HCT116 (cell line): ENCODE measurements around the gene GARIN5B. TPM values are rescaled to one million over a fixed set of nuclear protein-coding genes. Genes with fewer than 3 reads are reported as not detected.
A peak's percentile ranks its signal among the peaks of the same experiment; 100 is the strongest.

Source experiments
- ATAC-seq: fragments of 200-7000 bp; cut with Tn5 transposase; 2 replicates; pipeline ENCODE4 v1.9.1; 2020; ENCODE audit warnings: mild to moderate bottlenecking, moderate library complexity
- BruUV-seq: library from RNA; stranded (reverse); fragments of 400-500 nt; replicated peaks from 2 replicates; lab custom pipeline; 2021; lab: Mats Ljungman, UMichigan
- CTCF ChIA-PET: fragments of 300-600 bp; sonication (Branson Sonifier 250); formaldehyde crosslinking; loops from one replicate; lab custom pipeline; 2021; ENCODE audit warnings: antibody characterized with exemption; lab: Charles Lee
- POLR2A ChIA-PET: fragments of 300-600, 350-600 bp; sonication (Branson Sonifier 250); formaldehyde crosslinking; loops from one replicate; lab custom pipeline; 2021; ENCODE audit warnings: antibody characterized with exemption; lab: Charles Lee
- RAD21 ChIA-PET, 2 experiments: fragments of 300-600 bp; sonication (Branson Sonifier 250); formaldehyde crosslinking; loops; one replicate each; lab custom pipeline; 2023; ENCODE audit warnings: low total read pairs in 2 of 2; ENCODE audit not compliant: uncharacterized antibody in 2 of 2, unreplicated experiment in 2 of 2, low non-redundant PET in 1 of 2; lab: Charles Lee
- DNase-seq: peaks from one replicate; pipeline ENCODE4 v3.0.0-alpha.2; 2010; ENCODE audit warnings: low read depth, low spot score
- H2AFZ ChIP-seq: fragments of 200-600 bp; shearing (Covaris generic), sonication (generic); 2 replicates; pipeline ENCODE4 v1.6.1; 2017; ENCODE audit warnings: low read depth, mixed run types, mixed read lengths, antibody characterized with exemption, low read length; ENCODE audit not compliant: poor library complexity, severe bottlenecking
- H3K27ac ChIP-seq: 2 replicates; pipeline ENCODE4 v1.5.1; 2012; ENCODE audit warnings: low read depth, low read length
- H3K27me3 ChIP-seq: fragments of 200-600 bp; sonication (generic); 2 replicates; pipeline ENCODE4 v1.6.1; 2016; ENCODE audit warnings: mixed run types, low read length, mixed read lengths; ENCODE audit not compliant: insufficient read depth
- H3K36me3 ChIP-seq, 2 experiments: fragments of 200-500 bp in 1 of 2; fragments of 200-600 bp in 1 of 2; sonication (Bioruptor generic) in 1 of 2; sonication (generic) in 1 of 2; 2 replicates each; pipeline versions ENCODE4 v1.5.1 to v1.6.1; 2014 to 2016; ENCODE audit warnings: low read length in 2 of 2, inconsistent platforms in 1 of 2, mixed read lengths in 1 of 2, mixed run types in 1 of 2; ENCODE audit not compliant: insufficient read depth in 2 of 2, control insufficient read depth in 1 of 2
- H3K4me1 ChIP-seq, 2 experiments: fragments of 200-600 bp in 1 of 2; sonication (generic) in 1 of 2; 2 replicates each; pipeline versions ENCODE4 v1.5.1 to v1.6.1; 2012 to 2017; ENCODE audit warnings: low read length in 2 of 2, inconsistent platforms in 1 of 2, mild to moderate bottlenecking in 1 of 2, mixed read lengths in 1 of 2, mixed run types in 1 of 2, moderate library complexity in 1 of 2; ENCODE audit not compliant: insufficient read depth in 2 of 2, control insufficient read depth in 1 of 2
- H3K4me2 ChIP-seq: fragments of 200-600 bp; sonication (generic); 2 replicates; pipeline ENCODE4 v1.6.1; 2017; ENCODE audit warnings: mixed run types, low read length, mixed read lengths
- H3K4me3 ChIP-seq, 2 experiments: fragments of 200-600 bp in 1 of 2; sonication (generic) in 1 of 2; replicated peaks in 1 of 2; 2 replicates each; pipeline ENCODE4 v1.5.1; 2011 to 2016; ENCODE audit warnings: low read length in 2 of 2, control low read depth in 1 of 2, low read depth in 1 of 2, mild to moderate bottlenecking in 1 of 2, mixed read lengths in 1 of 2, mixed run types in 1 of 2
- H3K79me2 ChIP-seq: fragments of 200-600 bp; sonication (generic); 2 replicates; pipeline ENCODE4 v1.6.1; 2017; ENCODE audit warnings: mild to moderate bottlenecking, mixed run types, low read length, moderate library complexity, mixed read lengths; ENCODE audit not compliant: insufficient read depth
- H3K9ac ChIP-seq: fragments of 200-600 bp; sonication (generic); 2 replicates; pipeline ENCODE4 v1.6.1; 2016; ENCODE audit warnings: low read length, mixed read lengths
- H3K9me2 ChIP-seq: fragments of 200-600 bp; sonication (generic), shearing (Covaris generic); 2 replicates; pipeline ENCODE4 v1.6.1; 2017; ENCODE audit warnings: mixed run types, mild to moderate bottlenecking, moderate library complexity; ENCODE audit not compliant: insufficient read depth
- H3K9me3 ChIP-seq, 2 experiments: fragments of 200-500 bp in 1 of 2; fragments of 200-600 bp in 1 of 2; sonication (Bioruptor generic) in 1 of 2; sonication (generic) in 1 of 2; 2 replicates each; pipeline ENCODE4 v1.6.1; 2014 to 2017; ENCODE audit warnings: low read length in 2 of 2, mixed read lengths in 2 of 2, inconsistent platforms in 1 of 2, low read depth in 1 of 2, mild to moderate bottlenecking in 1 of 2, mixed run types in 1 of 2, moderate library complexity in 1 of 2; ENCODE audit not compliant: control insufficient read depth in 1 of 2, insufficient read depth in 1 of 2
- H4K20me1 ChIP-seq: fragments of 200-600 bp; sonication (generic), shearing (Covaris generic); 2 replicates; pipeline ENCODE4 v1.6.1; 2017; ENCODE audit warnings: mixed run types, mild to moderate bottlenecking, moderate library complexity; ENCODE audit not compliant: insufficient read depth
- ATF3 ChIP-seq: IDR thresholded peaks from 2 replicates; pipeline ENCODE4 v1.6.1; 2012
- CBX3 ChIP-seq: IDR thresholded peaks from 2 replicates; pipeline ENCODE4 v1.6.1; 2012; ENCODE audit warnings: low read depth
- CEBPB ChIP-seq: IDR thresholded peaks from 2 replicates; pipeline ENCODE4 v1.6.1; 2012; ENCODE audit warnings: low read depth
- CTCF ChIP-seq, 3 experiments: fragments of 200-600 bp in 1 of 3; sonication (generic) in 1 of 3; IDR thresholded peaks in 2 of 3; conservative IDR thresholded peaks in 1 of 3; 2 replicates each; pipeline ENCODE4 v1.5.1; 2012 to 2017; ENCODE audit warnings: low read depth in 2 of 3, low read length in 2 of 3, antibody characterized with exemption in 1 of 3, borderline replicate concordance in 1 of 3, control low read depth in 1 of 3, mild to moderate bottlenecking in 1 of 3, mixed read lengths in 1 of 3, mixed run types in 1 of 3, moderate library complexity in 1 of 3; ENCODE audit not compliant: insufficient read depth in 1 of 3
- EGR1 ChIP-seq: IDR thresholded peaks from 2 replicates; pipeline ENCODE4 v1.6.1; 2012; ENCODE audit warnings: low read depth
- ELF1 ChIP-seq: IDR thresholded peaks from 2 replicates; pipeline ENCODE4 v1.6.1; 2012; ENCODE audit warnings: low read depth, borderline replicate concordance
- EZH2 ChIP-seq: fragments of 200-600 bp; sonication (generic); IDR thresholded peaks from 2 replicates; pipeline ENCODE4 v1.6.1; 2017; ENCODE audit warnings: antibody characterized with exemption, mixed run types
- EZH2phosphoT487 ChIP-seq: fragments of 200-600 bp; IDR thresholded peaks from 2 replicates; pipeline ENCODE4 v1.6.1; 2018; ENCODE audit warnings: antibody characterized with exemption, borderline replicate concordance
- FOSL1 ChIP-seq: IDR thresholded peaks from 2 replicates; pipeline ENCODE4 v1.6.1; 2012; ENCODE audit warnings: low read depth
- JUND ChIP-seq: IDR thresholded peaks from 2 replicates; pipeline ENCODE4 v1.6.1; 2012
- POLR2A ChIP-seq: IDR thresholded peaks from 2 replicates; pipeline ENCODE4 v1.7.0; 2011; ENCODE audit warnings: borderline replicate concordance; ENCODE audit not compliant: insufficient read depth, insufficient read length; ENCODE audit errors: extremely low read depth
- POLR2AphosphoS5 ChIP-seq: IDR thresholded peaks from 2 replicates; pipeline ENCODE4 v1.6.1; 2011; ENCODE audit warnings: mild to moderate bottlenecking, low read depth, low read length, moderate library complexity
- RAD21 ChIP-seq: IDR thresholded peaks from 2 replicates; pipeline ENCODE4 v1.6.1; 2012; ENCODE audit warnings: low read depth, mild to moderate bottlenecking
- SP1 ChIP-seq: IDR thresholded peaks from 2 replicates; pipeline ENCODE4 v1.6.1; 2012; ENCODE audit warnings: low read depth
- SRF ChIP-seq: IDR thresholded peaks from 2 replicates; pipeline ENCODE4 v1.6.1; 2012; ENCODE audit warnings: low read depth
- TCF7L2 ChIP-seq: IDR thresholded peaks from 2 replicates; pipeline ENCODE4 v1.7.0; 2011; ENCODE audit warnings: borderline replicate concordance, inconsistent platforms; ENCODE audit not compliant: insufficient read depth, insufficient read length; ENCODE audit errors: extremely low read depth
- YY1 ChIP-seq: IDR thresholded peaks from 2 replicates; pipeline ENCODE4 v1.6.1; 2011; ENCODE audit warnings: low read length, low read depth, moderate library complexity, mild to moderate bottlenecking; ENCODE audit not compliant: insufficient replicate concordance; ENCODE audit errors: extremely low read depth
- ZNF274 ChIP-seq: fragments of 200-500 bp; sonication (Bioruptor generic); IDR thresholded peaks from 2 replicates; pipeline ENCODE4 v1.6.1; 2014; ENCODE audit warnings: mild to moderate bottlenecking, low read depth, low read length, inconsistent platforms
- intact Hi-C: fragments of 100-400 bp; cut with micrococcal nuclease; formaldehyde crosslinking; loops from 2 replicates; pipeline ENCODE4 v1.10.0; 2022
- total RNA-seq: library from RNA; stranded (reverse); gene quantifications from one replicate; pipeline ENCODE4 v1.2.1, GENCODE V29; 2021; ENCODE audit not compliant: unreplicated experiment
- TF ChIP-seq, protein P1 (sequence below): IDR thresholded peaks from 2 replicates; pipeline ENCODE4 v1.6.1; 2011; ENCODE audit warnings: mild to moderate bottlenecking, low read length, moderate library complexity; ENCODE audit not compliant: insufficient replicate concordance; ENCODE audit errors: extremely low read depth
- TF ChIP-seq, protein P2 (sequence below): IDR thresholded peaks from 2 replicates; pipeline ENCODE4 v1.6.1; 2012; ENCODE audit warnings: low read depth

Gene GARIN5B
- total RNA-seq, 1 experiment from 2014 or later: not detected

- TF ChIP-seq ZNF274 (no peak), YY1 (no peak), EZH2 (no peak), TCF7L2 (no peak), ATF3 (no peak), CTCF (IDR thresholded peaks at IDR 0.05 in 2 of 3, conservative IDR thresholded peaks at IDR 0.05 in 1 of 3; ENCODE audit: borderline replicate concordance in 1 of 3, insufficient read depth in 1 of 3, low read depth in 2 of 3, low read length in 2 of 3) (no peak), RAD21 (no peak), POLR2AphosphoS5 (no peak), ELF1 (no peak), CBX3 (no peak), SP1 (no peak), EZH2phosphoT487 (no peak), SRF (no peak), FOSL1 (no peak), EGR1 (no peak), POLR2A (no peak), CEBPB (no peak), JUND (no peak)
- TF ChIP-seq, protein P1, sequence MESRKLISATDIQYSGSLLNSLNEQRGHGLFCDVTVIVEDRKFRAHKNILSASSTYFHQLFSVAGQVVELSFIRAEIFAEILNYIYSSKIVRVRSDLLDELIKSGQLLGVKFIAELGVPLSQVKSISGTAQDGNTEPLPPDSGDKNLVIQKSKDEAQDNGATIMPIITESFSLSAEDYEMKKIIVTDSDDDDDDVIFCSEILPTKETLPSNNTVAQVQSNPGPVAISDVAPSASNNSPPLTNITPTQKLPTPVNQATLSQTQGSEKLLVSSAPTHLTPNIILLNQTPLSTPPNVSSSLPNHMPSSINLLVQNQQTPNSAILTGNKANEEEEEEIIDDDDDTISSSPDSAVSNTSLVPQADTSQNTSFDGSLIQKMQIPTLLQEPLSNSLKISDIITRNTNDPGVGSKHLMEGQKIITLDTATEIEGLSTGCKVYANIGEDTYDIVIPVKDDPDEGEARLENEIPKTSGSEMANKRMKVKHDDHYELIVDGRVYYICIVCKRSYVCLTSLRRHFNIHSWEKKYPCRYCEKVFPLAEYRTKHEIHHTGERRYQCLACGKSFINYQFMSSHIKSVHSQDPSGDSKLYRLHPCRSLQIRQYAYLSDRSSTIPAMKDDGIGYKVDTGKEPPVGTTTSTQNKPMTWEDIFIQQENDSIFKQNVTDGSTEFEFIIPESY: no peak
- TF ChIP-seq, protein P2, sequence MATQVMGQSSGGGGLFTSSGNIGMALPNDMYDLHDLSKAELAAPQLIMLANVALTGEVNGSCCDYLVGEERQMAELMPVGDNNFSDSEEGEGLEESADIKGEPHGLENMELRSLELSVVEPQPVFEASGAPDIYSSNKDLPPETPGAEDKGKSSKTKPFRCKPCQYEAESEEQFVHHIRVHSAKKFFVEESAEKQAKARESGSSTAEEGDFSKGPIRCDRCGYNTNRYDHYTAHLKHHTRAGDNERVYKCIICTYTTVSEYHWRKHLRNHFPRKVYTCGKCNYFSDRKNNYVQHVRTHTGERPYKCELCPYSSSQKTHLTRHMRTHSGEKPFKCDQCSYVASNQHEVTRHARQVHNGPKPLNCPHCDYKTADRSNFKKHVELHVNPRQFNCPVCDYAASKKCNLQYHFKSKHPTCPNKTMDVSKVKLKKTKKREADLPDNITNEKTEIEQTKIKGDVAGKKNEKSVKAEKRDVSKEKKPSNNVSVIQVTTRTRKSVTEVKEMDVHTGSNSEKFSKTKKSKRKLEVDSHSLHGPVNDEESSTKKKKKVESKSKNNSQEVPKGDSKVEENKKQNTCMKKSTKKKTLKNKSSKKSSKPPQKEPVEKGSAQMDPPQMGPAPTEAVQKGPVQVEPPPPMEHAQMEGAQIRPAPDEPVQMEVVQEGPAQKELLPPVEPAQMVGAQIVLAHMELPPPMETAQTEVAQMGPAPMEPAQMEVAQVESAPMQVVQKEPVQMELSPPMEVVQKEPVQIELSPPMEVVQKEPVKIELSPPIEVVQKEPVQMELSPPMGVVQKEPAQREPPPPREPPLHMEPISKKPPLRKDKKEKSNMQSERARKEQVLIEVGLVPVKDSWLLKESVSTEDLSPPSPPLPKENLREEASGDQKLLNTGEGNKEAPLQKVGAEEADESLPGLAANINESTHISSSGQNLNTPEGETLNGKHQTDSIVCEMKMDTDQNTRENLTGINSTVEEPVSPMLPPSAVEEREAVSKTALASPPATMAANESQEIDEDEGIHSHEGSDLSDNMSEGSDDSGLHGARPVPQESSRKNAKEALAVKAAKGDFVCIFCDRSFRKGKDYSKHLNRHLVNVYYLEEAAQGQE: no peak
- Histone ChIP-seq H3K27ac (no peak overlapping the region), H3K4me2 (no peak overlapping the region), H3K9ac (no peak overlapping the region), H3K79me2 (no peaks in the 10 kb centered on the region), H2AFZ (no peak overlapping the region), H4K20me1 (no peaks in the 10 kb centered on the region), H3K36me3 (peaks cover 0 to 2% of the 10 kb centered on the region in 2 experiments; a peak in 2 of 4 replicates), H3K4me3 (no peak overlapping the region), H3K9me2 (no peaks in the 10 kb centered on the region), H3K9me3 (no peaks in the 10 kb centered on the region), H3K27me3 (no peaks in the 10 kb centered on the region), H3K4me1 (no peaks in the 10 kb centered on the region)
- POLR2A ChIA-PET: interaction anchor here (0.7 kb wide), 1 partner anchor 54 kb away, joined by 3 read pairs; no protein-coding TSS in a partner anchor
- TSS peak; percentile 22 for BruUV-seq
- CTCF ChIA-PET: no interaction called here
- intact Hi-C loops: no loop called here
- RAD21 ChIA-PET: no interaction called here
- DNase-seq (no peak), ATAC-seq (no peak)
These were observed 48.7 kb downstream of the GARIN5B start for GRCh38 chr19:55314396-55314795.
